ENCODE data around the gene ASPA.

- TF ChIP-seq GATA2 (IDR thresholded peaks at IDR 0.05; ENCODE audit: low read depth, low read length) (no peak), GATA3 (IDR thresholded peaks at IDR 0.05; ENCODE audit: low read depth, low read length) (no peak)
These were observed 67.7 kb downstream of the ASPA start for GRCh38 chr17:3543453-3543852.
